GM19023 (cell line): ENCODE results near the gene IFIT5.
A peak's percentile ranks its signal among the peaks of the same experiment; 100 is the strongest.
"Not testable (repeated sequence)": the region's sequence is repeated elsewhere in the genome, so short reads cannot be mapped to it uniquely, and the experiment has no call there.

ENCODE experiments used
- ATAC-seq: cut with Tn5 transposase; IDR thresholded peaks from one replicate; pipeline ENCODE4 v1.9.1; 2021; ENCODE audit warnings: mild to moderate bottlenecking, moderate library complexity; ENCODE audit not compliant: unreplicated experiment

The IFIT5 gene

DNA sequence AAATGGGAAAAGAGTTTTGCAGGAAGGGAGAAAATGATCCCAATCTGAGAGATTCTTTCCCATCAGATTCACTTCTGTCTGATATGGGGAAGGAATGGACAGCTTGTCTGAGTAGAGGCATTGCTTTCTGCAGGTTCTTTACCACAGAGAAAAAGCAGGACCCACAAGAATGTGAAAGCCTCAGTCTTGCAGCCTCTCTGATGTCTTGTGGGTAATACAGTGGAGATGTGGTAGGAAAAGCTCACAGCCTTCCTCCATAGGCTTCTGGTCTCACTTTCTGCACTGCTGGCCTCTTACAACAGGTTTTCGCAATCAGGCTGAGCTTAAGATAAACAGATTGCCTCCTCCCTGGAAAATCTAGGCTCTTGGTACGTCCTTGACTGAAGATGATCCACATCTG, 21.4 kb upstream of the IFIT5 start:
- ATAC-seq, result no peak

DNA sequence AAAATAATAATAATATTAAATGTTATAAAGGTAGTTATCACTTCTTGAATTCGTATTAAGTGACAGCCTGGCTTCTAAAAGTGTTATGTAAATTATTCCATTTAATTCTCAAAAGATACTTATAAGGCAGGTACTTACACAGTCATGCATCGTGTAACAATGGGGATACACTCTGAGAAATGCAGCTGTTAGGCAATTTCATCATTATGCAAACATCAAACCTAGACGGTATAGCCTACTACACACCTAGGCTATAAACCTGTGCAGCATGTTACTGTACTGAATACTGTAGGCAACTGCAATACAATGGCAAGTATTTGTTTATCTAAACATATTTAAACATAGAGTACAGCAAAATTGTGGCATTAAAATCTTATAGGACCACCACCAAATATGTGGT, 20.5 kb upstream of the IFIT5 start:
- no peak for ATAC-seq

DNA sequence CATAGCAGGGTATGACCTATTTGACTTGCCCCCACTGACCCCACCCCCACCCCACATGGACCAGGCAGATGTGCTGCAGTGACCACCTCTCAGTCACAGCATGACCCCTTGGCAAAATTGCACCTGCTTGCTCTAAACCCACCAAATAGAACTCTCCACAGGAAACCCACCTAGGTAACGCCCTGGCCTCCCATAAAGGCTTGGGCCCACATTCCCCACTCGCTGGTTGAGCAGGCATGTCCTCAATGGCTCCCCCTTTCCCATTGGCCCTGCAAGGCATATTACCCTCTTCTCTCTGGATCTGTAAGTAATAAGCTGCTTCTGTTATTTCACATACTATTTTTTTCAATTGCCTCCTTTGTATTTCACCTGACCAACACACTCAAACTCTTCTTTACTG, 19.2 kb upstream of the IFIT5 start:
- no peak for ATAC-seq

DNA sequence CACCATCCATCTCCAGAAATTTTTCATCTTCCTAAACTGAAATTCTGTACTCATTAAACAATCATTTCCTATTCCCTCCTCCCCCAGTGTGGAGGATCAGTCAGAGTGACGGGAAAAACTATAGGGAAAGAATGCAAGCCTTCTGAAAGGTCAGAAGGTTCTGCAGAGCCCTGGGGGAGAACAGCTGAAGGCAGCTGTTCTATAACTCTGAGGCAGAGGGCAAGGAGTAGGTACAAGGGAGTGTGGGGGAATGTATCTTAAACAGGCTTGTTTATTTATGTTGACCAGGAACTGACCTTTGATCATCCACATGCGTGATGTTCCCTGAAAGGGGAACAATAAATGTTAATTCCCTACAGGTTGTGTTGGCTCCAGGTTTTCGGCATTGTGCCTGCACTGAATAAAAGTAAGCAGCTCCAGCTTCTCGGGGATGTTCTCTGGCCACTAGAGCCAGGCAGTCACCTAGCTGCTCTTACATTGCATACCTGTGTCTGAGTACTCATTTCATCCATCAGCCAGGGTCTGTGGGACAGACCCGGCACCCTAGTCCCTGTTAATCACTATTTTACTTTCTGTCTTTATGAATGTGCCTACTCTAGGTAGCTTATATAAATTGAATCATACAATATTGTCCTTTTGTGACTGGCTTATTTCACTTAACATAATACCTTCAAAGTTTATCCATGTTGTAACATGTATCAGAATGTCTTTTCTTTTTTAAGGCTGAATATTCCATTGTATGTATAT, 16.2 kb upstream of the IFIT5 start:
- no peak for ATAC-seq

DNA sequence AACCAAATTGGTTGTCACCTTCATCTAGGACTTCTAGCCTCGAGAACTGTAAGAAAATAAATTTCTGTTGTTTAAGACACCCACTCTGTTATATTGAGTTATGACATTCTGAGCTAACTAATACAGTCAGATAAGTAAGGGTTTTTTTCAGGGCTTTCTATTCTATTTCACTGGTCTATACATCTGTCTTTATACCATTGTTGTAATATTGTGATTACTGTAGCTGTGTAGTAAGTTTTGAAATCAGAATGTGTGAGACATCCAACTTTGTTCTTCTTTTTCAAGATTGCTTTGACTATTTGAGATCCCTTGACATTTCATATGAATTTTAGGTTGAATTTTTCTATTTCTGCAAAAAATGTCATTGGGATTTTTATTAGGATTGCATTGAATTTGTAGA, 14.4 kb upstream of the IFIT5 start:
- ATAC-seq, result no peak

DNA sequence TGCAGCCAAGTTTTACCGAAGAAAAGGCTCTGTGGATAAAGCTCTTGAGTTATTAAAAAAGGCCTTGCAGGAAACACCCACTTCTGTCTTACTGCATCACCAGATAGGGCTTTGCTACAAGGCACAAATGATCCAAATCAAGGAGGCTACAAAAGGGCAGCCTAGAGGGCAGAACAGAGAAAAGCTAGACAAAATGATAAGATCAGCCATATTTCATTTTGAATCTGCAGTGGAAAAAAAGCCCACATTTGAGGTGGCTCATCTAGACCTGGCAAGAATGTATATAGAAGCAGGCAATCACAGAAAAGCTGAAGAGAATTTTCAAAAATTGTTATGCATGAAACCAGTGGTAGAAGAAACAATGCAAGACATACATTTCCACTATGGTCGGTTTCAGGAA, 11.3 kb upstream of the IFIT5 start:
- ATAC-seq, result no peak

DNA sequence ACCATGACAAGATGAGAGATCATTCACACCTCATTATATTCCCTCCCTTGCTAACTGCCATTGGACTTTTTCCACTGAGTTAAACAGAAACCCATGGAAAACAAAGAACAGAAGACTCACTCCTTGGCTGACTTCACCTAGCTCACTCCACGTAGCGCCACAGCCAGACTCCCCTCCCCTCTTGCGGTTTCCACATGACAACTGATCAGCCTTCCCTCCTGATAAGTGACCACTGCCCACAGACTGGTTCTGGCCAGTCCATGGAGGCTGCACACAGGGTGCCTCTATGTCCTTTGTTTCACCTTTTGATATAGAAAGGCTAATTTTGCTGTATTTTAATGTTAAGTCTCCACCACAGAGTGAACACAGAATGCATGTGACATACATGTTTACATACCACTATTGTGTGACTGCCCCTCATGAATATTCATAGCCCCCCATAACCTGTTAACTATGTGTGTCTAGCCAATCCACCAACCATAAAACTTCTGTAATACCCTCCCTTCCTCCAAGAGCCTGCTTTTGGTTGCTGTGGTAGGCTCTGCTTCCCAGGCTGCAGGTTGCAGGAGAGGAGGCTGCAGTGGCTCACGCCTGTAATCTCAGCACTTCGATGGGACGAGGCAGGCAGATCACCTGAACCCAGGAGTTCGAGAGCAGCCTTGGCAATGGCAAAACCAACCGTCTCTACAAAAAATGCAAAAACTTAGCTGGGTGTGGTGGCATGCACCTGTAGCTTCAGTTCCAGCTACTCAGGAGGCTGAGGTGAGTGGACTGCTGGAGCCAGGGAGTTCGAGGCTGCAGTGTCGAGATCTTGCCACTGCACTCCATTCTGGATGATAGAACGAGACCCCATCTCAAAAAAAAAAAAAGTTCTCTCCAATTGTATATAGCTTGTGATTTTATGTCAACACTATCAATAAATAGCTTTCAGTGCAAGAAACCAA, 10.0 kb upstream of the IFIT5 start:
- ATAC-seq, result no peak

DNA sequence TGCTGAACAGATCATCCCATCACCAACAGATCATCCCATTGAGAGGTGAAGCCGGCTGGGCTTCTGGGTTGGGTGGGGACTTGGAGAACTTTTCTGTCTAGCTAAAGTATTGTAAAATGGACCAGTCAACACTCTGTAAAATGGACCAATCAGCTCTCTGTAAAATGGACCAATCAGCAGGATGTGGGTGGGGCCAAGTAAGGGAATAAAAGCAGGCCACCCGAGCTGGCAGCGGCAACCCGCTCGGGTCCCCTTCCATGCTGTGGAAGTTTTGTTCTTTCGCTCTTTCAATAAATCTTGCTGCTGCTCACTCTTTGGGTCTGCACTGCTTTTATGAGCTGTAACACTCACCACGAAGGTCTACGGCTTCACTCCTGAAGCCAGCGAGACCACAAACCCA, 8.2 kb upstream of the IFIT5 start:
- ATAC-seq, result not testable (repeated sequence)

DNA sequence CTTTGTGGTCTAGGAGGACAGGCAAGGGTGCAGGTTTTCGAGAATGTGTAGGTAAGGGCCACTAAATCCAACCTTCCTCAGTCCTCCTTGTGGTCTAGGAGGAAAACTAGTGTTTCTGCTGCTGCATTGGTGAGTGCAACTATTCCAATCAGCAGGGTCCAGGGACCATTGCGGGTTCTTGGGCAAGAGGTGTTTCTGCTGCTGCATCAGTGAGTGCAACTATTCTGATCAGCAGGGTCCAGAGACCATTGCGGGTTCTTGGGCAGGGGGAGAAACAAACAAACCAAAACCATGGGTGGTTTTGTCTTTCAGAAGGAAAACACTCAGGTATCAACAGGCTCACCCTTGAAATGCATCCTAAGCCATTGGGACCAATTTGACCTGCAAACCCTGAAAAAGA, 6.6 kb upstream of the IFIT5 start:
- not testable (repeated sequence) for ATAC-seq

DNA sequence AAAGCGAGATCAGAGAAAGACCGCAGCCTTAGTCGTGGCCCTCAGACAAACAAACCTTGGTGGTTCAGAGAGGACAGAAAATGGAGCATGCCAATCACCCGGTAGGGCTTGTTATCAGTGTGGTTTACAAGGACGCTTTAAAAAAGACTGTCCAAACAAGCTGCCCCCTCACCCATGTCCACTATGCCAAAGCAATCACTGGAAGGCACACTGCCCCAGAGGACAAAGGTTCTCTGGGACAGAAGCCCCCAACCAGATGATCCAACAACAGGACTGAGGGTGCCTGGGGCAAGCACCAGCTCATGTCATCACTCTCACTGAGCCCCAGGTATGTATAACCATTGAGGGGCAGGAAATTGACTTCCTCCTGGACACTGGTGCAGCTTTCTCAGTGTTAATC, 5.1 kb upstream of the IFIT5 start:
- ATAC-seq, result not testable (repeated sequence)

DNA sequence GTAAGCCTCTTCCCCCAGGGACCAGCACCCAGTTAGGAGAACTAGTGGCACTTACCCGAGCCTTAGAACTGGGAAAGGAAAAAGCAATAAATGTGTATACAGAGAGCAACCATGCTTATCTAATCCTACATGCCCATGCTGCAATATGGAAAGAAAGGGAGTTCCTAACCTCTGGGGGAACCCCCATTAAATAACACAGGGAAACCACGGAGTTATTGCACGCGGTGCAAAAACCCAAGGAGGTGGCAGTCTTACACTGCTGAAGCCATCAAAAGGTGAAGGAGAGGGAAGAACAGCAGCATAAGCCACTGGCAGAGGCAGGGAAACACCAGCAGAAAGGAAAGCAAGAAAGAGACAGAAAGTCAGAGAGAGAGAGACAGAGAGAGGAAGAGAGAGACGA, 3.8 kb upstream of the IFIT5 start:
- ATAC-seq, result not testable (repeated sequence)

DNA sequence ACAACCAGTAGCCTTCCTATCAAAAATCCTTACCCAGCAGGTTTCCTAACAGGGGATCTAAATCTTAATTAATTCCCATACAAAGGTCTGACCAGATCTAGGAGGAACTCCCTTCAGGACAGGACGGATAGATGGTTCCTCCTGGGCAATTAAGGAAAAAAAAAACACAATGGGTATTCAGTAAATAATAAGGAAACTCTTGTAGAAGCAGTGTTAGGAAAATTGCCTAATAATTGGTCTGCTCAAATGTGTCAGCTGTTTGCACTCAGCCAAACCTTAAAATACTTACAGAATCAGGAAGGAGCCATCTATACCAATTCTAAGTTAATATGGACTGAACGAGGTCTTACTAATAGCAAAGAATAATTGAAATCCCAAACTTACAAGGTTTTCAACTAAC, 3.2 kb upstream of the IFIT5 start:
- ATAC-seq, result not testable (repeated sequence)

DNA sequence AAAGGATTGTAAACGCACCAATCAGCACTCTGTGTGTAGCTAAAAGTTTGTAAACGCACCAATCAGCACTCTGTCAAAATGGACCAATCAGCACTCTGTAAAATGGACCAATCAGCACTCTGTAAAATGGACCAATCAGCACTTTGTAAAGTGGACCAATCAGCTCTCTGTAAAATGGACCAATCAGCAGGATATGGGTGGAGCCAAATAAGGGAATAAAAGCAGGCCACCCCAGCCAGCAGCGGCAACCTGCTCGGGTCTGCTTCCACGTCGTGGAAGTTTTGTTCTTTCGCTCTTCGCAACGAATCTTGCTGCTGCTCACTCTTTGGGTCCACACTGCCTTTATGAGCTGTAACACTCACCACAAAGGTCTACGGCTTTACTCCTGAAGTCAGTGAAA, 2.1 kb upstream of the IFIT5 start:
- not testable (repeated sequence) for ATAC-seq

DNA sequence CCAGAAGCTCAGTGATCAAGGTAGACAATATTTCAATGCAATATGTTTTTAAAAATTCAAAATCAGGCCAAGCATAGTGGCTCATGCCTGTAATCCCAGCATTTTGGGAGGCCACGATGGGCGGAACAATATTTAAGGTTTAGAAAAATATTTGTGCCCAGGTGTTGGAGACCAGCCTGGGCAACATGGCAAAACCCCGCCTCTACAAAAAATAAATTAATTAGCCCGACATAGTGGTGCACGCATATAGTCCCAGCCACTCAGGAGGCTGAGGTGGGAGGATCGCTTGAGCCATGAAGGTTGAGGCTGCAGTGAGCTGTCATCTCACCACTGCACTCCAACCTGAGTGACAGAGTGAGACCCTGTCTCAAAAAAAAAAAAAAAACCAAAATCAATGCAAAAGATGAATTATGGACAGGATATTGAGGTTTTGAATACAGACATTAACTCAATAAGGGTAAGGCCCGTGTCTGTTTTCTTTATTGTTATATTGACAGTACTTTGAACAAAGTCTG, 913 bp upstream of the IFIT5 start:
- no peak for ATAC-seq

DNA sequence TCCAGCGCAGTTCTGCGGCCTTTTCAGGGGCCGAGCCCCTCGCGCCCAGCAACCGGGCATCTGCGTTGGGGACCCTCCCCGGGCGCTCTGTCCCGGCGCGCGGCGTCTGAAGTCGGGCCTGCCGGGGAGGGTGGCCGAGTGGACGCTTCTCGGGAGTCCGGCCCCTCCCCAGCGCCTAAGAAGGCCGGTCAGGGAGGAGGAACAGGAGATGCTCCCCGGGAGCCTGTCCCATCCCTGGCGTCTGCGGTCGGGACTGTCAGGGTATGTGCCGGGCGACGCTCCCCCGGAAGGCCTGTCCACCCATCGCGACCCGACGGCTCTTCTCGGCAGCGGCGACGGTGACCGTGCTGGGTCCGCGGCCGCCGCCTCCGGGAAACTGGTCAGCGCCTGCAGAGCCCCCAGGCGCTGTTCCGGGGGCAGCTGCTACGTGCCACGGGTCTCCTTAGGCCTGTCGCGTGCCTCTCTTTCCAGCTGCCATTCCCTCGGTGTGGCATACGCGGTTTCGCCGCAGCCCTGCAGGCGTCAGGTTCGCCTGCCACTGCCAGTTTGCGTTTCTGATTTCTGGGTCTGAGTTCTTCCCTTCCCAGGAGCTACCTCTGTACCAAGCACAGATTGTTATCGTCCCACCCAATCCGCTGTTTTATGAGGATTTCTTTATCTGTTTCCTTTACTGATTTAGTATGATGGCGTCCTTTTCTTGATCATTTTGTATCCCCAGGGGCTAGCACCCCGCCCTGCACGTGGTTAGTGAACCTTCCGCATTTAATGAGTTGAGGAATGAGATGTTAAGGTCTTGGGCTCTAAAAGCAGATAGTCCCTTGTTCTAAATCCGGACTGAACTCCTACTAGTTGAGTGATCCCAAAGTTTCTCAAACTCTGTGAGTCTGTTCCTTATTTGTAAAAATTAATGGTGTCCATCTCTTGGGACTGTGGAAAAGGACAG, 782 bp downstream of the IFIT5 start:
- peak; percentile 37 for ATAC-seq

DNA sequence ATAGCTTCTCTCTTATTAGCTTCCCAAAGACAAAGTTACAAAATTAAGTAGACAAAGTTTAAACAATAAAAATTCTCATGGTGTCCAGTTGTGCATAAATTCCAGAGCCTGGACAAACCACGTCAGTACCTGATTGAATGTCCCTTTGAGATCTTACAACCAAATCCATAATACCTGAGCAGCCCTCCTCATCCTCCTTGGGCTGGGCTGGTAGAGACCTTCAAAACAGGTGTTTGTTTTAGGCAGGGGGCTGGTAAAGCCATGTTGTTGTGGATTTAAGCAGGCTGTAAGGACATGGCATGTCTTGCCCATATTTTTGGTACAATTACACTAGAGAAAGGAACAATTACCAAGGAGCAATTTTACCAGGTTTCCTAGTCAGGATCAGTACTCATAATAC, 2.1 kb downstream of the IFIT5 start:
- ATAC-seq, result no peak

DNA sequence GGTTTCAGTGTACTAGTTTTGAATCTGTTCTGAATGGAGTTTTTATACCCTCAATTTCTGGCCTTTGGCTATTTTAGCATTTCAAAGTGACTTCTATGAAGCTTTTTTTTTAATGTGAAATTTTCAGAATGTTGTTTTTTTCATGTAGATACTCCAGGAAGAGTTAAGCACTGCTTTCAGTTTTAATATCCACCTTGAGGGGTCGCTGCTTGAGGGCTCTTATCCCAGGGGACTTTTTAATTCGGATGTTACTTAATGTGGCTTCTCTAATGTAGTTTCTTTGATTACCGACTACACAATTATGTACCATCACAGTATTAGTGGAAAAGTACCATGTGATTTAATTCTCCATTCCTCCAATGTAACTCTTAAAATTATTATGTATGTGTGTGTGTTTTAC, 5.2 kb downstream of the IFIT5 start:
- no peak for ATAC-seq

DNA sequence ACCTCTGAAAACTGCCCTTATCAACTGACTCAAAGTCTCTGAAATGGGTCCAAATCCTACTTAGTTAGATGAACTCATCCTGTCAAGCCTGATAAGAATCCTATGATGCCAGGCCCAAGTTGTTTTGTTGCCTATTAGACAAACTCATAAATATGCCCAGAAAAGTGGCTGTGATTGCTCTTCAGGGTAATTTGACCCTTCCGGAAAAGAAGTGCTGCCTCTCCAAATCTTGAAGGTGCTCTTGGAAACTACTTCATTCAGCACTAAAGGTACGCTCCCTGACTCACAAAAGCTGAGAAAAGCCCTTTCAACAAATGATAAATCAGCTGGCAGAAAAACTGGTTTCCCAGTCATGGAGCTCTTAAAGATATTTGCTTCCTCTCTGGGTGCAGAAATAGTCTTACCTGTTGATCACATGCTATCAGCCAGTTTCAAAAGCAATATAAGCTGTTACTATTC, 6.7 kb downstream of the IFIT5 start:
- no peak for ATAC-seq

DNA sequence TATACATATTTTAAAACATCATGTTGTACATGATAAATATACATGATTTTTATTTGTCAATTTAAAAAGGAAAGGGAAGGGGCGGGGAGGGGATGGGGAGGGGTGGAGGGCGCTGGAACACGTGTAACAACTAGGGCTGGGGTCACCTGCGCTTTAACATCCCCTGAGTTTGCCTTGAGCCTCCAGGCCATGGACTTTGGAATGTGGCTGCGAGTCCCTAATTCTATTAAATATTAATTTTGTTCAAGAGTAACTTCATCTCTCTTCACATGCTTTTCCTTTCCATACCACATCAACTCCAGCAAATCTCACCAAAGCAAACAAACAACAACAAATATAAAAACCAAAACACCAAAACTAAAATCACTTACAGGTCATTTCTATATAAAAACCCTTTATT, 10.6 kb downstream of the IFIT5 start:
- ATAC-seq, result no peak

DNA sequence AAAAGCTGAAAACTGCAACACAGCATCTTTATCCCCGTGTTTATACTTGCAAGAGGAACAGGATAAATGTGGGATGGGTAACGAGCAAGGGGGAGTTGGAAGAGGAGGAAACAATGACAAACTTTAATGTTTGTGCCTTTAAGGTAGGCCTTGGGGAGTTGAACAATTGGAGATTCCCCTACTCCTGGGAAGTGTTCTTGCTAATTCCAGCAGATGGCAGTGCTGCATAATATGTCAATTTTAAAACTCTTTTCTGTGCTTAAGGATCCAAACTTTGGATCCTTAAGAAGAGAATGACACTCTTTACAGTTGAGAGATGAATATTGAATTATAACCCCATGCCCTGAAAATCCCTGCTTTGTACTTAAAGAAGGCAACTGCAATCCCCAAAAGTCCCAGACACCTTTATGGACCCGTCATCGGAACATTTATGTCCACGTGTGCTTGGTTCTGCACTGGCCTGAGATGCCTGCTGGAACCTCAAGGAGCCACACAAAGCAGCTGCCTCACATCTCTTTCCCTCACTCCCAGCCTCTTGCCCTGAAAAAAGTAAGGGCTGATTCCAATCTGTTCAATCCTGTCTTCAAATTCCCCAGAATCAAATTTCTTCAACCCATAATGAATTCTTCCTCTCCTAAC, 12.0 kb downstream of the IFIT5 start:
- ATAC-seq, result no peak
